ENCODE results near the gene CCM2. TPM values are rescaled to one million over a fixed set of nuclear protein-coding genes. Genes with fewer than 3 reads are reported as not detected.

The CCM2 gene
- total and polyA plus RNA-seq, 10 donors: 67.8 to 108 (median 83.8) TPM

GRCh38 chr7:45073786-45074527 lies 74.0 kb downstream of the CCM2 start:
- DNase-seq: peak; percentile 55
- Histone ChIP-seq H3K27me3 (replicated peaks in 1 of 7) (no peaks in the 10 kb centered on the region), H3K4me3 (no peak overlapping the region), H3K9me3 (no peaks in the 10 kb centered on the region), H3K27ac (peak overlapping the region in 1 of 8 donors; percentile 25), H3K4me1 (peaks cover 0 to 19% (median 4%) of the 10 kb centered on the region in 6 donors), H3K36me3 (peaks cover 9 to 91% (median 88%) of the 10 kb centered on the region in 6 donors)
- 84 to 94% (median 91%) methylated on average over 10 to 15 of the region's 15 CpGs for WGBS, 5 donors
- peak in 1 of 3 donors; percentile 47 for TF ChIP-seq POLR2AphosphoS5 (IDR thresholded peaks at IDR 0.05)
- TF ChIP-seq, protein P1, sequence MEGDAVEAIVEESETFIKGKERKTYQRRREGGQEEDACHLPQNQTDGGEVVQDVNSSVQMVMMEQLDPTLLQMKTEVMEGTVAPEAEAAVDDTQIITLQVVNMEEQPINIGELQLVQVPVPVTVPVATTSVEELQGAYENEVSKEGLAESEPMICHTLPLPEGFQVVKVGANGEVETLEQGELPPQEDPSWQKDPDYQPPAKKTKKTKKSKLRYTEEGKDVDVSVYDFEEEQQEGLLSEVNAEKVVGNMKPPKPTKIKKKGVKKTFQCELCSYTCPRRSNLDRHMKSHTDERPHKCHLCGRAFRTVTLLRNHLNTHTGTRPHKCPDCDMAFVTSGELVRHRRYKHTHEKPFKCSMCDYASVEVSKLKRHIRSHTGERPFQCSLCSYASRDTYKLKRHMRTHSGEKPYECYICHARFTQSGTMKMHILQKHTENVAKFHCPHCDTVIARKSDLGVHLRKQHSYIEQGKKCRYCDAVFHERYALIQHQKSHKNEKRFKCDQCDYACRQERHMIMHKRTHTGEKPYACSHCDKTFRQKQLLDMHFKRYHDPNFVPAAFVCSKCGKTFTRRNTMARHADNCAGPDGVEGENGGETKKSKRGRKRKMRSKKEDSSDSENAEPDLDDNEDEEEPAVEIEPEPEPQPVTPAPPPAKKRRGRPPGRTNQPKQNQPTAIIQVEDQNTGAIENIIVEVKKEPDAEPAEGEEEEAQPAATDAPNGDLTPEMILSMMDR (IDR thresholded peaks at IDR 0.05 in 8 of 11, conservative IDR thresholded peaks at IDR 0.05 in 3 of 11): no peak
- no peak for TF ChIP-seq POLR2A (IDR thresholded peaks at IDR 0.05)
- intact Hi-C loops (cut with DNase I; ENCODE audit: low total_unique reads): no loop called here

GRCh38 chr7:45074528-45075354 lies 74.7 kb downstream of the CCM2 start:
- H3K36me3 ChIP-seq: peaks cover 9 to 83% (median 80%) of the 10 kb centered on the region in 6 donors
- TF ChIP-seq, protein P1 (IDR thresholded peaks at IDR 0.05 in 8 of 11, conservative IDR thresholded peaks at IDR 0.05 in 3 of 11): no peak
- TF ChIP-seq POLR2A (IDR thresholded peaks at IDR 0.05) (no peak), POLR2AphosphoS5 (IDR thresholded peaks at IDR 0.05) (no peak)

GRCh38 chr7:45075355-45075644 lies 75.3 kb downstream of the CCM2 start:
- no peak overlapping the region for H3K4me3 ChIP-seq
- H3K27ac ChIP-seq: no peak overlapping the region
- no peaks in the 10 kb centered on the region for H3K9me3 ChIP-seq
- WGBS, 5 donors: 80 to 100% (median 95%) methylated on average over 1 of the region's 1 CpG
- DNase-seq: peak; percentile 61
- intact Hi-C loops (cut with DNase I; ENCODE audit: low total_unique reads): no loop called here
- TF ChIP-seq POLR2AphosphoS5 (IDR thresholded peaks at IDR 0.05) (no peak), POLR2A (IDR thresholded peaks at IDR 0.05) (no peak)
- TF ChIP-seq, protein P1 (IDR thresholded peaks at IDR 0.05 in 8 of 11, conservative IDR thresholded peaks at IDR 0.05 in 3 of 11): no peak
- peaks cover 0 to 19% (median 4%) of the 10 kb centered on the region in 6 donors for H3K4me1 ChIP-seq
- H3K27me3 ChIP-seq (replicated peaks in 1 of 7): no peaks in the 10 kb centered on the region
- peaks cover 6 to 78% (median 75%) of the 10 kb centered on the region in 6 donors for H3K36me3 ChIP-seq

More at GRCh38 chr7:45074528-45075354, 74.7 kb downstream of the CCM2 start:
- WGBS, 5 donors: 88 to 94% (median 89%) methylated on average over 7 to 16 of the region's 16 CpGs
- Histone ChIP-seq H3K4me3 (no peak overlapping the region), H3K4me1 (peaks cover 0 to 19% (median 4%) of the 10 kb centered on the region in 6 donors), H3K27me3 (replicated peaks in 1 of 7) (no peaks in the 10 kb centered on the region), H3K9me3 (no peaks in the 10 kb centered on the region), H3K27ac (peak overlapping the region in 1 of 8 donors; percentile 25)
- peak; percentile 61 for DNase-seq
- intact Hi-C loops (cut with DNase I; ENCODE audit: low total_unique reads): no loop called here
